Breast epithelium (tissue), 4 donors: ENCODE measurements around the gene THBS2. TPM values are rescaled to one million over a fixed set of nuclear protein-coding genes. Genes with fewer than 3 reads are reported as not detected.
"Not testable (repeated sequence)": the region's sequence is repeated elsewhere in the genome, so short reads cannot be mapped to it uniquely, and the experiment has no call there.

Experiments used
- DNase-seq, 2 donors: peaks; one replicate each; pipeline ENCODE4 v3.0.0-alpha.2; 2019; ENCODE audit warnings: low spot score in 2 of 2
- H3K27ac ChIP-seq, 2 donors: fragments of 200-600 bp; sonication (generic) in 1 of 2; one replicate each; pipeline ENCODE4 v1.5.1; 2016 to 2019; ENCODE audit warnings: mild to moderate bottlenecking in 1 of 2
- H3K27me3 ChIP-seq, 2 donors: fragments of 200-600 bp; sonication (generic) in 1 of 2; one replicate each; pipeline versions ENCODE4 v1.5.1 to v1.6.0; 2017 to 2019; ENCODE audit warnings: control low read depth in 1 of 2, mild to moderate bottlenecking in 1 of 2
- H3K36me3 ChIP-seq: fragments of 200-600 bp; one replicate; pipeline ENCODE4 v1.5.1; 2019
- H3K4me1 ChIP-seq, 2 donors: fragments of 200-600 bp; sonication (generic); one replicate each; pipeline ENCODE4 v1.5.1; 2016 to 2019; ENCODE audit warnings: control low read depth in 1 of 2
- H3K4me3 ChIP-seq, 3 donors: fragments of 200-600 bp; sonication (generic); 1 replicate in 2 of 3; 2 replicates in 1 of 3; pipeline ENCODE4 v1.5.1; 2016 to 2019; ENCODE audit warnings: mild to moderate bottlenecking in 3 of 3, moderate library complexity in 2 of 3
- H3K9me3 ChIP-seq, 2 donors: fragments of 200-600 bp; sonication (generic) in 1 of 2; one replicate each; pipeline ENCODE4 v1.5.1; 2016 to 2019; ENCODE audit warnings: control low read depth in 1 of 2
- POLR2A ChIP-seq: fragments of 450-650 bp; IDR thresholded peaks from one replicate; pipeline ENCODE4 v1.6.1; 2016; ENCODE audit warnings: antibody characterized with exemption, mild to moderate bottlenecking, moderate library complexity
- POLR2AphosphoS5 ChIP-seq, 3 donors: sonication (generic); formaldehyde crosslinking; IDR thresholded peaks; one replicate each; pipeline ENCODE4 v1.6.1; 2017; ENCODE audit warnings: antibody characterized with exemption in 3 of 3
- intact Hi-C: fragments of 100-400 bp; cut with DNase I; formaldehyde crosslinking; loops from one replicate; pipeline ENCODE4 v1.15.1; 2023; ENCODE audit warnings: low total_unique reads
- total RNA-seq, 3 donors: library from RNA; depleted of rRNA; stranded (reverse); fragments of >200 nt; gene quantifications; one replicate each; pipeline ENCODE4 v1.1.0, GENCODE V29; 2016
- TF ChIP-seq, protein P1 (sequence below), 3 donors: fragments of 450-650 bp; IDR thresholded peaks; one replicate each; pipeline ENCODE4 v1.5.1; 2016 to 2017; ENCODE audit warnings: antibody characterized with exemption in 3 of 3, mild to moderate bottlenecking in 3 of 3, moderate library complexity in 3 of 3

THBS2 gene
- total RNA-seq, 3 donors from 2014 or later: 31.9 to 145 (median 73.0) TPM

DNA sequence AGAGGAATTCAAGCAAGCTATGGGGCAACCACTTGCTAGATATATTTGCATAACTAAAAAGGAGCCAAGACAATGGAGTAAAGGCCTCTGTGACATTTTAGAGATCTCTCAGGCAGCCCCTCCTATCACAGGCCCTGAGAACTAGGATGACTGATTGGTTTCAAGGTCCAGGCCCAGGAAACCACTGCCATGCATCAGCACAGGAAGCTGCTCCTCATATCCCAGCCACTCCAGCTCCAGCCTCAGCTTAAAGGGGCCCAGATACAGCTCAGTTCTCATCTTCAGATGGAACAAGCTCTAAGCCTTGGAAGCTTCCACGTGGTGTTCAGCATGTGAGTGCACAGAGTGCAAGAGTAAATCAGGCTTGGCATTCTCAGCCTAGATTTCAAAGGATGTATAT is 21.1 kb upstream of the THBS2 start:
- no peak for DNase-seq
- TF ChIP-seq POLR2AphosphoS5 (IDR thresholded peaks at IDR 0.05): no peak
- TF ChIP-seq, protein P1, sequence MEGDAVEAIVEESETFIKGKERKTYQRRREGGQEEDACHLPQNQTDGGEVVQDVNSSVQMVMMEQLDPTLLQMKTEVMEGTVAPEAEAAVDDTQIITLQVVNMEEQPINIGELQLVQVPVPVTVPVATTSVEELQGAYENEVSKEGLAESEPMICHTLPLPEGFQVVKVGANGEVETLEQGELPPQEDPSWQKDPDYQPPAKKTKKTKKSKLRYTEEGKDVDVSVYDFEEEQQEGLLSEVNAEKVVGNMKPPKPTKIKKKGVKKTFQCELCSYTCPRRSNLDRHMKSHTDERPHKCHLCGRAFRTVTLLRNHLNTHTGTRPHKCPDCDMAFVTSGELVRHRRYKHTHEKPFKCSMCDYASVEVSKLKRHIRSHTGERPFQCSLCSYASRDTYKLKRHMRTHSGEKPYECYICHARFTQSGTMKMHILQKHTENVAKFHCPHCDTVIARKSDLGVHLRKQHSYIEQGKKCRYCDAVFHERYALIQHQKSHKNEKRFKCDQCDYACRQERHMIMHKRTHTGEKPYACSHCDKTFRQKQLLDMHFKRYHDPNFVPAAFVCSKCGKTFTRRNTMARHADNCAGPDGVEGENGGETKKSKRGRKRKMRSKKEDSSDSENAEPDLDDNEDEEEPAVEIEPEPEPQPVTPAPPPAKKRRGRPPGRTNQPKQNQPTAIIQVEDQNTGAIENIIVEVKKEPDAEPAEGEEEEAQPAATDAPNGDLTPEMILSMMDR (IDR thresholded peaks at IDR 0.05): no peak
- no peak for TF ChIP-seq POLR2A
- no peaks in the 10 kb centered on the region for H3K9me3 ChIP-seq
- H3K36me3 ChIP-seq: no peaks in the 10 kb centered on the region
- peaks cover 0 to 5% of the 10 kb centered on the region in 2 donors for H3K4me1 ChIP-seq
- no peaks in the 10 kb centered on the region for H3K27me3 ChIP-seq
- no peak overlapping the region for H3K4me3 ChIP-seq
- intact Hi-C loops: no loop called here
- H3K27ac ChIP-seq: no peak overlapping the region

DNA sequence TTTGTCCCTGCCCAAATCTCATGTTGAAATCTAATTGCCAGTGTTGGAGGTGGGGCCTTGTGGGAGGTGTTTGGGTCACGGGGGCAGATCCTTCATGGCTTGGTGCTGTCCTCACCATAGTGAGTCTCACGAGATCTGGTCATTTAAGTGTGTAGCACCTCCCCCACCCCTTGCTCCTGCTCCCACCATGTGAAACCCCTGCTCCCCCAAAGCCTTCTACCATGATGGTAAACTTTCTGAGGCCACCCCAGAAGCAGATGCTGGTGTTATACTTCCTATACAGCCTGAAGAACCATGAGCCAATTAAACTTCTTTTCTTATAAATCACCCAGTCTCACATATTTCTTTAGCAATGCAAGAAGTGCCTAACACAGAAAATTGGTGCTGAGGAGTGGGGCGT is 19.9 kb upstream of the THBS2 start:
- Histone ChIP-seq H3K9me3 (no peaks in the 10 kb centered on the region), H3K36me3 (no peaks in the 10 kb centered on the region), H3K4me1 (peaks cover 0 to 5% of the 10 kb centered on the region in 2 donors), H3K4me3 (no peak overlapping the region), H3K27me3 (no peaks in the 10 kb centered on the region), H3K27ac (no peak overlapping the region)
- no peak for TF ChIP-seq POLR2AphosphoS5 (IDR thresholded peaks at IDR 0.05)
- TF ChIP-seq, protein P1 (IDR thresholded peaks at IDR 0.05): no peak
- no peak for TF ChIP-seq POLR2A
- intact Hi-C loops: no loop called here
- no peak for DNase-seq

DNA sequence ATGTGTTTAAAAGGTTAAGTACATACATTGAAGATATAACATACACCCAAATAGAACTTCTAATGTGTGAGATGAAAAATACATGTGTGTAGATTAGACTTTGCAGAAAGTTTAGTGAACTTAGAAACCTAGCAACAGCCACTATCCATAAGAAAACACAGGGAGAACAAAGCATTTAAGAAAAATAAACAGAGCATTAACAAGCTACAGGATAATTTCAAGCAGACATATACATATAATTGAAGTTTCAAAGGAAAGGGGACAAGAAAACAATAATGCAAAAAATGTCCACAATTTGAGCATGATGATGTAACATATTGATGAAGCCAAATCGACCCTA is 18.2 kb upstream of the THBS2 start:
- no peaks in the 10 kb centered on the region for H3K36me3 ChIP-seq
- no peaks in the 10 kb centered on the region for H3K27me3 ChIP-seq
- H3K4me1 ChIP-seq: peaks cover 0 to 5% of the 10 kb centered on the region in 2 donors
- no peaks in the 10 kb centered on the region for H3K9me3 ChIP-seq
- no peak overlapping the region for H3K27ac ChIP-seq
- H3K4me3 ChIP-seq: no peak overlapping the region
- no peak for DNase-seq
- TF ChIP-seq, protein P1 (IDR thresholded peaks at IDR 0.05): no peak
- TF ChIP-seq POLR2AphosphoS5 (IDR thresholded peaks at IDR 0.05) (no peak), POLR2A (no peak)
- intact Hi-C loops: no loop called here

DNA sequence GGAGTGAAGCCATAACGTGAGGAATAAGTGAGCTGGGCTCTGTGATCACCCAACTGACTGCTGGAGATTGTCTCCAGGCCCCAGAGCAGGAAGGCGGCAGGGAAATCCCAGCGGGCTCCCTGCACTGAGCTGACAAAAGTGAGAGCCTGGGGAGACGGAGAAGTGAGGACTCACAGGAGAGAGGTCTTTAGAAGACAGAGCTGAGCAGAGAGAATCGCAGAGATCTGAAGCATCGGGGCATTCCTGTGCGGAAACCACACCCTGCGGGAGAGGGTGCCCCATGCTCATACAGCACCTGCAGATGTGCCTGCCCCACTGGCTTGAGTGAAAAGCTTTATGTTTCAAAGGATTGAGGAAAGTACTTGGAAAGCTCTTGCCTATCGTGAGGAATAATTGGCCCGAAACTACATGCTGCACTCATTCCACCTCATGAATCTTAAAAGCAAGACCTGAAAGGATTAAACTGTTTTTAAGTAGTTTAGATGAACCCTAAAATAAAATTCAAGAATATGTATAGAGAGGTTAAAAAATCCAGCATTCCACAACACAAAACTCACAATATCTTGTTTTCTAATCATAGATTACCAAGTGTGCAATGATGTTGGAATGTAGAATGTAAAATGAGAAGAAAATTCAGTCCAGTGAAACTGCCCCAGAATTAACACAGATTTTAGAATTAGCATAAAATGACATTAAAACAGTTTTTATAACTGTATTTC is 17.7 kb upstream of the THBS2 start:
- DNase-seq: no peak
- Histone ChIP-seq H3K27me3 (no peaks in the 10 kb centered on the region), H3K4me1 (peaks cover 0 to 5% of the 10 kb centered on the region in 2 donors), H3K27ac (peak overlapping the region in 1 of 2 donors; percentile 43), H3K4me3 (no peak overlapping the region), H3K9me3 (no peaks in the 10 kb centered on the region), H3K36me3 (no peaks in the 10 kb centered on the region)
- TF ChIP-seq POLR2A: no peak
- TF ChIP-seq, protein P1 (IDR thresholded peaks at IDR 0.05): no peak
- no peak for TF ChIP-seq POLR2AphosphoS5 (IDR thresholded peaks at IDR 0.05)
- intact Hi-C loops: no loop called here

DNA sequence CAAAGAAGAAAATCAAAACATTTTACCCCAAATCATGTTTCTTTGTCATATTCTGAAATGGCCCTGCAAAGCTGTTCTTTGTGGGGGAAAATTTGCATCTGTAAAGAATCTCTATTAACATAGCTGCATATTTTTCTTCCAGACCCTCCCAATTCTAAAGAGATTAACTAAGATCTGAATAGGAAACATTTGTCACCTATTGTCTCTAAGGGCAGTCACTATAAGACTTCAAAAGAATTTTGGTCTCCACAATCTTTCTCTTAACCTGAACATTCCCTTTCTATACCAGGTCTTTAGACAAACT is 16.4 kb upstream of the THBS2 start:
- DNase-seq, intact Hi-C loops, H3K9me3 ChIP-seq, H3K4me1 ChIP-seq, H3K27me3 ChIP-seq, H3K4me3 ChIP-seq, H3K36me3 ChIP-seq: not testable (repeated sequence)
- H3K27ac ChIP-seq: peak overlapping the region; percentile 43 to 80
